NCI-H748 (cell line): Measurements from ENCODE around the gene ZFPL1.

Experiments
- DNase-seq: peaks from one replicate; lab custom pipeline; 2025; ENCODE audit not compliant: unreplicated experiment; lab: John Stamatoyannopoulos, UW

ZFPL1 gene

GRCh38 chr11:65083834-65084597 is at the start of gene ZFPL1, which contains the start of gene CDCA5:
TSS of gene ZFPL1 (plus strand) at chr11:65084222. CDS start at chr11:65084699, 477 bp downstream.
TSS of gene CDCA5 (minus strand) at chr11:65084040. CDS start at chr11:65083978, 62 bp downstream.
- DNase-seq = peak; percentile 96

GRCh38 chr11:65034423-65034822 is 49.6 kb upstream of the ZFPL1 start:
- DNase-seq = no peak

- no peak for DNase-seq
Measured at GRCh38 chr11:65035579-65035978, 48.4 kb upstream of the ZFPL1 start.

GRCh38 chr11:65036931-65037330 is 47.1 kb upstream of the ZFPL1 start:
- no peak for DNase-seq

GRCh38 chr11:65040520-65040846 is 43.5 kb upstream of the ZFPL1 start:
- DNase-seq = no peak

GRCh38 chr11:65040847-65041622 is 43.0 kb upstream of the ZFPL1 start, which contains the start of gene SAC3D1:
TSS of gene SAC3D1 (plus strand) at chr11:65041210. CDS start at chr11:65041293, 83 bp downstream.
- peak; percentile 99 for DNase-seq

GRCh38 chr11:65042891-65043290 is 41.1 kb upstream of the ZFPL1 start:
- DNase-seq = no peak

- no peak for DNase-seq
Measured at GRCh38 chr11:65043881-65044501, 40.0 kb upstream of the ZFPL1 start.

- no peak for DNase-seq
Measured at GRCh38 chr11:65045061-65045460, 39.0 kb upstream of the ZFPL1 start.

GRCh38 chr11:65045728-65046127 is 38.3 kb upstream of the ZFPL1 start:
- DNase-seq = no peak

- no peak for DNase-seq
Measured at GRCh38 chr11:65047581-65048422, 36.2 kb upstream of the ZFPL1 start.

GRCh38 chr11:65051398-65051858 is 32.6 kb upstream of the ZFPL1 start:
- no peak for DNase-seq

GRCh38 chr11:65053827-65054508 is 30.1 kb upstream of the ZFPL1 start:
- no peak for DNase-seq

- no peak for DNase-seq
Measured at GRCh38 chr11:65055538-65055937, 28.5 kb upstream of the ZFPL1 start.

- DNase-seq = no peak
Measured at GRCh38 chr11:65056999-65057398, 27.0 kb upstream of the ZFPL1 start.

- DNase-seq = no peak
Measured at GRCh38 chr11:65057526-65057925, 26.5 kb upstream of the ZFPL1 start.

GRCh38 chr11:65058012-65058411 is 26.0 kb upstream of the ZFPL1 start:
- no peak for DNase-seq

GRCh38 chr11:65058419-65059054 is 25.5 kb upstream of the ZFPL1 start, which contains the start of gene NAALADL1:
TSS of gene NAALADL1 (minus strand) at chr11:65058553. CDS start at chr11:65058521, 32 bp downstream.
- no peak for DNase-seq

- no peak for DNase-seq
Measured at GRCh38 chr11:65059523-65059922, 24.5 kb upstream of the ZFPL1 start.
